Naive B cell (primary cell): ENCODE measurements around the gene MRPS18B. TPM values are rescaled to one million over a fixed set of nuclear protein-coding genes. Genes with fewer than 3 reads are reported as not detected.
A peak's percentile ranks its signal among the peaks of the same experiment; 100 is the strongest.
"Not testable (repeated sequence)": the region's sequence is repeated elsewhere in the genome, so short reads cannot be mapped to it uniquely, and the experiment has no call there.

ENCODE experiments used
- ATAC-seq, 2 donors: fragments of 150-1000 bp; cut with Tn5 transposase; 2 replicates each; pipeline ENCODE4 v1.10.0; 2021; ENCODE audit warnings: low read depth in 2 of 2, mild to moderate bottlenecking in 2 of 2, moderate library complexity in 2 of 2
- DNase-seq: peaks from one replicate; pipeline ENCODE4 v3.0.0; 2022
- H3K27ac Mint-ChIP-seq, 6 donors: one replicate each; pipeline ENCODE4 v1.8.0; 2020 to 2022; ENCODE audit warnings: mild to moderate bottlenecking in 6 of 6, mixed read lengths in 6 of 6, moderate library complexity in 5 of 6, inconsistent platforms in 2 of 6
- H3K27me3 Mint-ChIP-seq, 3 donors: one replicate each; pipeline ENCODE4 v1.8.0; 2021 to 2022; ENCODE audit warnings: mixed read lengths in 3 of 3, mild to moderate bottlenecking in 1 of 3
- H3K36me3 Mint-ChIP-seq, 2 donors: one replicate each; pipeline ENCODE4 v1.8.0; 2020 to 2022; ENCODE audit warnings: mixed read lengths in 2 of 2, inconsistent platforms in 1 of 2, mild to moderate bottlenecking in 1 of 2
- H3K4me1 Mint-ChIP-seq, 3 donors: one replicate each; pipeline ENCODE4 v1.8.0; 2020 to 2022; ENCODE audit warnings: mixed read lengths in 3 of 3, inconsistent platforms in 1 of 3, mild to moderate bottlenecking in 1 of 3, moderate library complexity in 1 of 3
- H3K4me3 Mint-ChIP-seq, 8 donors: one replicate each; pipeline ENCODE4 v1.8.0; 2020 to 2022; ENCODE audit warnings: mild to moderate bottlenecking in 8 of 8, mixed read lengths in 8 of 8, moderate library complexity in 8 of 8, inconsistent platforms in 2 of 8
- H3K9me3 Mint-ChIP-seq, 7 donors: one replicate each; pipeline ENCODE4 v1.8.0; 2020 to 2022; ENCODE audit warnings: mixed read lengths in 7 of 7, mild to moderate bottlenecking in 5 of 7, inconsistent platforms in 2 of 7, moderate library complexity in 1 of 7
- polyA plus RNA-seq, 6 donors: library from polyadenylated mRNA; unstranded; fragments of 300-500 nt; fragmentation: Illumina TruSeq; gene quantifications; one replicate each; pipeline ENCODE4 v1.2.3, GENCODE V29; 2021; ENCODE audit warnings: low read depth in 6 of 6

MRPS18B gene
- polyA plus RNA-seq, 6 donors from 2014 or later: 101 to 221 (median 142) TPM

- Mint-ChIP-seq H3K9me3 (peaks cover 0 to 1% (median 0%) of the 10 kb centered on the region in 7 donors), H3K27me3 (no peaks in the 10 kb centered on the region), H3K4me1 (peaks cover 6 to 13% (median 9%) of the 10 kb centered on the region in 3 donors), H3K27ac (peak overlapping the region in 1 of 6 donors; percentile 85), H3K4me3 (no peak overlapping the region), H3K36me3 (peaks cover 11 to 53% of the 10 kb centered on the region in 2 donors)
- DNase-seq: no peak
- no peak for ATAC-seq
Observed at GRCh38 chr6:30655743-30656094, 38.1 kb downstream of the MRPS18B start.

- H3K27me3 Mint-ChIP-seq: no peaks in the 10 kb centered on the region
- peaks cover 12 to 56% of the 10 kb centered on the region in 2 donors for H3K36me3 Mint-ChIP-seq
- peaks cover 0 to 8% (median 2%) of the 10 kb centered on the region in 3 donors for H3K4me1 Mint-ChIP-seq
- ATAC-seq (no peak), DNase-seq (no peak)
- no peak overlapping the region for H3K4me3 Mint-ChIP-seq
- H3K27ac Mint-ChIP-seq: no peak overlapping the region
- peaks cover 0 to 1% (median 0%) of the 10 kb centered on the region in 7 donors for H3K9me3 Mint-ChIP-seq
Observed at GRCh38 chr6:30656513-30656912, 38.9 kb downstream of the MRPS18B start.

GRCh38 chr6:30657454-30657853 is 39.8 kb downstream of the MRPS18B start:
- DNase-seq (no peak), ATAC-seq (no peak)
- H3K27ac Mint-ChIP-seq: no peak overlapping the region
- no peak overlapping the region for H3K4me3 Mint-ChIP-seq
- H3K36me3 Mint-ChIP-seq: peaks cover 22 to 62% of the 10 kb centered on the region in 2 donors
- H3K27me3 Mint-ChIP-seq: no peaks in the 10 kb centered on the region
- peaks cover 0 to 8% (median 0%) of the 10 kb centered on the region in 3 donors for H3K4me1 Mint-ChIP-seq
- peaks cover 0 to 1% (median 0%) of the 10 kb centered on the region in 7 donors for H3K9me3 Mint-ChIP-seq

- not testable (repeated sequence) for DNase-seq
Observed at GRCh38 chr6:30657922-30658321, 40.3 kb downstream of the MRPS18B start.

GRCh38 chr6:30664994-30665767 is 47.5 kb downstream of the MRPS18B start:
- H3K27me3 Mint-ChIP-seq: no peaks in the 10 kb centered on the region
- H3K27ac Mint-ChIP-seq: no peak overlapping the region

More at GRCh38 chr6:30657922-30658321, 40.3 kb downstream of the MRPS18B start:
- not testable (repeated sequence) for H3K4me1 Mint-ChIP-seq, ATAC-seq, H3K27me3 Mint-ChIP-seq, H3K4me3 Mint-ChIP-seq, H3K9me3 Mint-ChIP-seq, H3K27ac Mint-ChIP-seq
- peaks cover 26 to 66% of the 10 kb centered on the region in 2 donors for H3K36me3 Mint-ChIP-seq

GRCh38 chr6:30666300-30666699 is 48.7 kb downstream of the MRPS18B start:
- Mint-ChIP-seq H3K4me1 (peaks cover 9 to 17% (median 11%) of the 10 kb centered on the region in 3 donors), H3K36me3 (peaks cover 27 to 40% of the 10 kb centered on the region in 2 donors), H3K27ac (peak overlapping the region in 2 of 6 donors; percentile 15 to 30)
- not testable (repeated sequence) for H3K4me3 Mint-ChIP-seq, DNase-seq, ATAC-seq, H3K9me3 Mint-ChIP-seq, H3K27me3 Mint-ChIP-seq

More at GRCh38 chr6:30664994-30665767, 47.5 kb downstream of the MRPS18B start:
- Mint-ChIP-seq H3K4me3 (no peak overlapping the region), H3K4me1 (peaks cover 0 to 6% (median 4%) of the 10 kb centered on the region in 3 donors), H3K36me3 (peaks cover 22 to 32% of the 10 kb centered on the region in 2 donors), H3K9me3 (no peaks in the 10 kb centered on the region)
- no peak for DNase-seq
- no peak for ATAC-seq

GRCh38 chr6:30670760-30671527 is 53.3 kb downstream of the MRPS18B start:
- DNase-seq (no peak), ATAC-seq (no peak)
- Mint-ChIP-seq H3K9me3 (no peaks in the 10 kb centered on the region), H3K36me3 (peaks cover 12 to 14% of the 10 kb centered on the region in 2 donors), H3K4me3 (peak overlapping the region; percentile 48 to 93 (median 82)), H3K27ac (peak overlapping the region in 3 of 6 donors; percentile 45 to 77 (median 71)), H3K27me3 (no peaks in the 10 kb centered on the region), H3K4me1 (peaks cover 21 to 33% (median 24%) of the 10 kb centered on the region in 3 donors)

GRCh38 chr6:30672445-30673253 is 55.0 kb downstream of the MRPS18B start, which contains the start of gene DHX16:
Gene DHX16, minus strand, starts transcription at chr6:30673006. Its CDS starts 165 bp downstream, at chr6:30672841.
- H3K36me3 Mint-ChIP-seq: peaks cover 17 to 21% of the 10 kb centered on the region in 2 donors
- DNase-seq (peak; percentile 92), ATAC-seq (peak; percentile 82 to 83)
- peak within 1 kb of the TSS; percentile 90 to 97 (median 93) for H3K4me3 Mint-ChIP-seq
- H3K27me3 Mint-ChIP-seq: no peaks in the 10 kb centered on the region
- no peaks in the 10 kb centered on the region for H3K9me3 Mint-ChIP-seq
- peak within 1 kb of the TSS; percentile 81 to 96 (median 88) for H3K27ac Mint-ChIP-seq
- peaks cover 27 to 43% (median 32%) of the 10 kb centered on the region in 3 donors for H3K4me1 Mint-ChIP-seq

Other genes starting within 250 kb of the MRPS18B start
- gene HLA-E, start 128.3 kb upstream of the MRPS18B start, polyA plus RNA-seq: 1,000 to 10,000 TPM; 2,024 to 3,192 (median 2,301) TPM
- gene GNL1, start 61.4 kb upstream of the MRPS18B start, polyA plus RNA-seq: 10 to 100 TPM; 23.8 to 47.4 (median 36.8) TPM
- 10 to 100 TPM in 4 of 6 donors, 1 to 10 TPM in 2; 8.1 to 14.2 (median 11.2) TPM for gene PRR3, start 60.5 kb upstream of the MRPS18B start, polyA plus RNA-seq
- 10 to 100 TPM; 11.5 to 31.0 (median 19.3) TPM for gene ABCF1, start 46.4 kb upstream of the MRPS18B start, polyA plus RNA-seq
- 10 to 100 TPM in 5 of 6 donors, 1 to 10 TPM in 1; 7.8 to 27.9 (median 25.9) TPM for gene PPP1R10, start 597 bp upstream of the MRPS18B start, polyA plus RNA-seq
- gene ATAT1, start 9.0 kb downstream of the MRPS18B start, polyA plus RNA-seq: 1 to 10 TPM in 5 of 6 donors, under 1 TPM in 1; 0.79 to 4.1 (median 2.0) TPM
- 10 to 100 TPM in 4 of 6 donors, 1 to 10 TPM in 2; 8.1 to 15.5 (median 12.2) TPM for gene C6orf136, start 29.3 kb downstream of the MRPS18B start, polyA plus RNA-seq
- 10 to 100 TPM in 5 of 6 donors, 1 to 10 TPM in 1; 4.2 to 27.0 (median 16.1) TPM for gene DHX16, start 55.2 kb downstream of the MRPS18B start, polyA plus RNA-seq
- 100 to 1,000 TPM in 1 of 6 donors, 10 to 100 TPM in 5; 70.3 to 103 (median 82.6) TPM for gene PPP1R18, start 68.8 kb downstream of the MRPS18B start, polyA plus RNA-seq
- gene NRM, start 73.1 kb downstream of the MRPS18B start, polyA plus RNA-seq: 10 to 100 TPM; 37.3 to 72.1 (median 45.4) TPM
- 1 to 10 TPM; 2.0 to 8.3 (median 3.5) TPM for gene MDC1, start 99.4 kb downstream of the MRPS18B start, polyA plus RNA-seq
- 100 to 1,000 TPM in 1 of 6 donors, 10 to 100 TPM in 5; 37.9 to 104 (median 73.3) TPM for gene TUBB, start 102.5 kb downstream of the MRPS18B start, polyA plus RNA-seq
- 10 to 100 TPM; 43.5 to 65.2 (median 52.4) TPM for gene FLOT1, start 124.8 kb downstream of the MRPS18B start, polyA plus RNA-seq
- gene IER3, start 126.7 kb downstream of the MRPS18B start, polyA plus RNA-seq: under 1 TPM in 1 of 6 donors, not detected in 5; 0.31 TPM